ENCODE data around the gene NEK10.
"Not testable (repeated sequence)": the region's sequence is repeated elsewhere in the genome, so short reads cannot be mapped to it uniquely, and the experiment has no call there.

Gene NEK10, protein sequence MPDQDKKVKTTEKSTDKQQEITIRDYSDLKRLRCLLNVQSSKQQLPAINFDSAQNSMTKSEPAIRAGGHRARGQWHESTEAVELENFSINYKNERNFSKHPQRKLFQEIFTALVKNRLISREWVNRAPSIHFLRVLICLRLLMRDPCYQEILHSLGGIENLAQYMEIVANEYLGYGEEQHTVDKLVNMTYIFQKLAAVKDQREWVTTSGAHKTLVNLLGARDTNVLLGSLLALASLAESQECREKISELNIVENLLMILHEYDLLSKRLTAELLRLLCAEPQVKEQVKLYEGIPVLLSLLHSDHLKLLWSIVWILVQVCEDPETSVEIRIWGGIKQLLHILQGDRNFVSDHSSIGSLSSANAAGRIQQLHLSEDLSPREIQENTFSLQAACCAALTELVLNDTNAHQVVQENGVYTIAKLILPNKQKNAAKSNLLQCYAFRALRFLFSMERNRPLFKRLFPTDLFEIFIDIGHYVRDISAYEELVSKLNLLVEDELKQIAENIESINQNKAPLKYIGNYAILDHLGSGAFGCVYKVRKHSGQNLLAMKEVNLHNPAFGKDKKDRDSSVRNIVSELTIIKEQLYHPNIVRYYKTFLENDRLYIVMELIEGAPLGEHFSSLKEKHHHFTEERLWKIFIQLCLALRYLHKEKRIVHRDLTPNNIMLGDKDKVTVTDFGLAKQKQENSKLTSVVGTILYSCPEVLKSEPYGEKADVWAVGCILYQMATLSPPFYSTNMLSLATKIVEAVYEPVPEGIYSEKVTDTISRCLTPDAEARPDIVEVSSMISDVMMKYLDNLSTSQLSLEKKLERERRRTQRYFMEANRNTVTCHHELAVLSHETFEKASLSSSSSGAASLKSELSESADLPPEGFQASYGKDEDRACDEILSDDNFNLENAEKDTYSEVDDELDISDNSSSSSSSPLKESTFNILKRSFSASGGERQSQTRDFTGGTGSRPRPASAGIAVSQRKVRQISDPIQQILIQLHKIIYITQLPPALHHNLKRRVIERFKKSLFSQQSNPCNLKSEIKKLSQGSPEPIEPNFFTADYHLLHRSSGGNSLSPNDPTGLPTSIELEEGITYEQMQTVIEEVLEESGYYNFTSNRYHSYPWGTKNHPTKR

GRCh38 chr3:27368831-27369607 is at the start of gene NEK10:
TSS of gene NEK10 (minus strand) at chr3:27369383. CDS start at chr3:27352882, 16,501 bp downstream.
- no peak within 1 kb of the TSS; the same call in 1 of the 2 replicates for H3K27ac ChIP-seq
- TF ChIP-seq CTCF (conservative IDR thresholded peaks at IDR 0.05), result no peak

GRCh38 chr3:27415202-27415601 is 46.0 kb upstream of the NEK10 start:
- TF ChIP-seq CTCF (conservative IDR thresholded peaks at IDR 0.05), result no peak
- no peak overlapping the region for H3K27ac ChIP-seq

- no peak overlapping the region for H3K27ac ChIP-seq
- TF ChIP-seq CTCF (conservative IDR thresholded peaks at IDR 0.05), result no peak
Measured at GRCh38 chr3:27392950-27393679, 23.9 kb upstream of the NEK10 start.

DNA sequence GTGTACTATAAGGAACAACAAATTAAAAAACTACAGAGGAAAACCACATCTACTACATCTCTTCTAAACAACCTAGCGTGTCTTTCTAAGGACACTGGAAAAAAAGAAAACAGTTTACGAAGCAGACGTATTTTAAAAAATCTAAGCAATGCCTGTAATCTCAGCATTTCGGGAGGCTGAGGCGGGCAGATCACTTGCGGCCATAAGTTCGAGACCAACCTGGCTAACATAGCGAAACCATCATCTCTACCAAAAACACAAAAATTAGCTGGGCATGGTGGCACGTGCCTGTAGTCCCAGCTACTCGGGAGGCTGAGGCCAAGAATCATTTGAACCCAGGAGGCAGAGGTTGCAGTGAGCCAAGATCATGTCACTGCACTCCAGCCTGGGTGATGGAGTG is 23.2 kb upstream of the NEK10 start:
- H3K27ac ChIP-seq, result not testable (repeated sequence)

DNA sequence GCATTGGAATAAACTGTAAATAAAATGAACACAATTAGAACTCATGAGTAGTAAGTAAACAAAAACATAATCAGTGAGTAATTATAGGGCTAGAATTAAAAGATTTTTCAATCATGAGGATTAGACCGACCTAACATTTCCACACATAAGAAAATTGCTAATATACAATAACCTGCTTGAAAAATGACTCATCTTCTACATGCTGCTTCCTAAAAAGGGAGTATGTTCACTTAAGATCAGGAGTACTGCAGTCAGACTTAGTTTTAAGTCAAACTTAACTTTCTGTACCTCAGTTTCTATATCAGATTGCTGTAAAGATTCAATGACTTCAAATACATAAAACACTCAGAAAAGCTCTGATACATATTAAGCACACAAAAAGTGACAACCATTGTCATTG is 22.6 kb upstream of the NEK10 start:
- H3K27ac ChIP-seq, result no peak overlapping the region

DNA sequence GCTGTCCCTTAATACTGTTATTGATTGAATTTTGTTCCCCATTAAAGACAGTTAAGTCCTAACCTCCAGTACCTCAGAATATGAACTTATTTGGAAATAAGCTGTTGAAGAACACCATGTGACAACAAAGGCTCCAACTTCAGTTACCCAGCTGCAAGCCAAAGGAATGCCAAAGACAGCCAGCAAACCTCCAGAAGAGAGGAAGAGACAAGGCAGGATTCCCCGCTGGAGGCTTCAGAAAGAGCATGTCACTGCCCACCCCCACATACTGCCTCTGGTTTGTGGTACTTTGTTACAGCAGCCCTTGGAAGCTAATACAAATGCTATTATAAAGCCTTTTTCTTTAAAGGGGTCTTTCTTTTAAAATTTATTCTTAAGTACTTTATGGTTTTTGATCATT is 18.4 kb upstream of the NEK10 start:
- no peak overlapping the region for H3K27ac ChIP-seq
- no peak for TF ChIP-seq CTCF (conservative IDR thresholded peaks at IDR 0.05)

More for the DNA sequence above, 22.6 kb upstream of the NEK10 start:
- no peak for TF ChIP-seq CTCF (conservative IDR thresholded peaks at IDR 0.05)

- H3K27ac ChIP-seq, result no peak overlapping the region
- TF ChIP-seq CTCF (conservative IDR thresholded peaks at IDR 0.05), result no peak
Measured at GRCh38 chr3:27385504-27385903, 16.3 kb upstream of the NEK10 start.

Data from VCaP (cell line).